A673 (cell line): Measurements from ENCODE around the gene ATP5F1E.

Experiments used
- EZH2 ChIP-seq: fragments of 200-600 bp; sonication (generic); IDR thresholded peaks from 2 replicates; pipeline ENCODE4 v1.6.1; 2017; ENCODE audit warnings: borderline replicate concordance, low read depth, mild to moderate bottlenecking, mixed read lengths, antibody characterized with exemption, low read length; ENCODE audit not compliant: poor library complexity, severe bottlenecking
- TF ChIP-seq, protein P1 (sequence below): fragments of 300-800, 200-600 bp; sonication (generic); conservative IDR thresholded peaks from 2 replicates; pipeline ENCODE4 v1.5.1; 2017; ENCODE audit warnings: low read depth, mild to moderate bottlenecking, antibody characterized with exemption, low read length, moderate library complexity, mixed read lengths

DNA sequence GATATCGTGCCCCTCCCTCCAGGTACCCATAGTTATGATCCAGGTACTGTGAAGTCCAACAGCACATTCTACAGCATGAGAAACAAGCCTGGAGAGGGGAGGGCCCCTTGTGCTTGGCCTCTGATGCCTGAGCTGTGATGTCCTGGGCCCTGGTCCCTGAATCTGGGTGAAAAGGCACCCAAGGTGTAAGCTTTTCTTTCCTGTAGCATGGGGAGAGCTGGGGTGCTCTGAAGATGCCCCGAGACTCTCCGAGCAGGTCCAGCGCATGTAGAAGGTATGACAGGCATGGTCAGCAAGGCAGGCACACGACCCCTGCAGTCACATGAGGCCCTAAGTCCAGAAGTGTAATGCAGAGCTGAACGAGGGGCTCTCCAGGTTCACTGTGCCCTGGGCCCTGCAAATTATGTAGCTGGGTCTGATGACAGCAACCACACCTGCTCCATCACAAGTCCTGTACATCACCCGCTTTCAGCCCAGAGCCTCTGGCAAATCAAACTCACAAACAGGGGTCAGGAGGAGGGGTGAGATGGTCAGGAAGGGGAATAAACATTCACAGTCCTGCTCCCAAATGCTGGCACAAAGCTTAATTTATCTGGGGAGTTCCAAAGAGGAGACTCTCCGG lies 23.3 kb downstream of the ATP5F1E start:
- TF ChIP-seq, protein P1, sequence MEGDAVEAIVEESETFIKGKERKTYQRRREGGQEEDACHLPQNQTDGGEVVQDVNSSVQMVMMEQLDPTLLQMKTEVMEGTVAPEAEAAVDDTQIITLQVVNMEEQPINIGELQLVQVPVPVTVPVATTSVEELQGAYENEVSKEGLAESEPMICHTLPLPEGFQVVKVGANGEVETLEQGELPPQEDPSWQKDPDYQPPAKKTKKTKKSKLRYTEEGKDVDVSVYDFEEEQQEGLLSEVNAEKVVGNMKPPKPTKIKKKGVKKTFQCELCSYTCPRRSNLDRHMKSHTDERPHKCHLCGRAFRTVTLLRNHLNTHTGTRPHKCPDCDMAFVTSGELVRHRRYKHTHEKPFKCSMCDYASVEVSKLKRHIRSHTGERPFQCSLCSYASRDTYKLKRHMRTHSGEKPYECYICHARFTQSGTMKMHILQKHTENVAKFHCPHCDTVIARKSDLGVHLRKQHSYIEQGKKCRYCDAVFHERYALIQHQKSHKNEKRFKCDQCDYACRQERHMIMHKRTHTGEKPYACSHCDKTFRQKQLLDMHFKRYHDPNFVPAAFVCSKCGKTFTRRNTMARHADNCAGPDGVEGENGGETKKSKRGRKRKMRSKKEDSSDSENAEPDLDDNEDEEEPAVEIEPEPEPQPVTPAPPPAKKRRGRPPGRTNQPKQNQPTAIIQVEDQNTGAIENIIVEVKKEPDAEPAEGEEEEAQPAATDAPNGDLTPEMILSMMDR: no peak
- no peak for TF ChIP-seq EZH2
